DMS153 treated with DMSO at 0.1 percent for 48 hours (cell line): ENCODE results near the gene EFCAB9.
"Not testable (repeated sequence)": the region's sequence is repeated elsewhere in the genome, so short reads cannot be mapped to it uniquely, and the experiment has no call there.

ENCODE experiments used
- DNase-seq: peaks from one replicate; lab custom pipeline; 2025; ENCODE audit not compliant: unreplicated experiment; lab: John Stamatoyannopoulos, UW

EFCAB9 gene

DNA sequence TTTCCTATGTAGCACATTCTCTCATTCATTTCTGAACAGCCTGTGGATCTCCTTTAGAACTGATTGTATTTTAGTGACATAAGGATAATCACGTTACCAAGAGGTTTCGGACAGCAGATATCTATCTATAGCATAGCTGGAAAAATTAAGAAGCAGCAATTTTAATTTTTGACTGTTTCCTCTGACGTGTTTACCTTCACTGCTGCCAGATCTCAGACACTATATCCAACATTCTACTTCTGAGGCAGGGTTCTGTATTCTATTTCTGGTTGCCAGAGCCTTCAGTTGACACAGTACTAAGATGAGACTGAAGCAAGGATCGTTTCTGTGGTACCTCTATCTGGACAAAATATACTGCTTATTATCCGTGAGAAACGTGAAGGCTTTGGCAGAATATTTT lies at the start of gene EFCAB9:
Gene EFCAB9, plus strand, starts transcription at position 301 of the 400 bp plus-strand sequence. Its CDS starts 1 bp downstream, at position 302.
- no peak for DNase-seq

DNA sequence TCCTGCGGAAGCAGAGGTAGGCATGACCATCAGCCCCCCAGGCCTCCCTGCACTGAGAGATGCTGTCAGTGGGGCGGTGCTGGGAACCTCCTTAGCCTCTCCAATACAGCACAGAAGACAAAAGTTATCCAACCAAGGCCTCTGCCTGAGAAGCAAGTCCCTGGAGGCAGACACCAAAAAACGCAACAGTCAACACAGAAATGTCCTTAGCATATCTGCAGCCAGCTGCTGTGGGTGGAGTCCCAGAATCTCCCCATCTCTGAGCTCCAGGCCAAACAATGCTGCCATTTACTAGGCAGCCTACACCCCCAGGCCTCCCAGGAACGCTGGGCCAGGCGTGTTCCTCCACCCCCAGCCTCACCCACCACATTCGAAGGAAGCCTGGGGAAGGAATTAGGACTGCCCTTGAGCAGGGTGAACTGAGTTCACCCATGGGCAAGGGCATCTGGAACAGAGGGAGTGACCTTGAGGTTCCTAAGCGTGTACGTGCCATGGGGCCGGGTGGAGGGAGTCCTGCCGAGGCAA lies 49.6 kb upstream of the EFCAB9 start:
- no peak for DNase-seq

DNA sequence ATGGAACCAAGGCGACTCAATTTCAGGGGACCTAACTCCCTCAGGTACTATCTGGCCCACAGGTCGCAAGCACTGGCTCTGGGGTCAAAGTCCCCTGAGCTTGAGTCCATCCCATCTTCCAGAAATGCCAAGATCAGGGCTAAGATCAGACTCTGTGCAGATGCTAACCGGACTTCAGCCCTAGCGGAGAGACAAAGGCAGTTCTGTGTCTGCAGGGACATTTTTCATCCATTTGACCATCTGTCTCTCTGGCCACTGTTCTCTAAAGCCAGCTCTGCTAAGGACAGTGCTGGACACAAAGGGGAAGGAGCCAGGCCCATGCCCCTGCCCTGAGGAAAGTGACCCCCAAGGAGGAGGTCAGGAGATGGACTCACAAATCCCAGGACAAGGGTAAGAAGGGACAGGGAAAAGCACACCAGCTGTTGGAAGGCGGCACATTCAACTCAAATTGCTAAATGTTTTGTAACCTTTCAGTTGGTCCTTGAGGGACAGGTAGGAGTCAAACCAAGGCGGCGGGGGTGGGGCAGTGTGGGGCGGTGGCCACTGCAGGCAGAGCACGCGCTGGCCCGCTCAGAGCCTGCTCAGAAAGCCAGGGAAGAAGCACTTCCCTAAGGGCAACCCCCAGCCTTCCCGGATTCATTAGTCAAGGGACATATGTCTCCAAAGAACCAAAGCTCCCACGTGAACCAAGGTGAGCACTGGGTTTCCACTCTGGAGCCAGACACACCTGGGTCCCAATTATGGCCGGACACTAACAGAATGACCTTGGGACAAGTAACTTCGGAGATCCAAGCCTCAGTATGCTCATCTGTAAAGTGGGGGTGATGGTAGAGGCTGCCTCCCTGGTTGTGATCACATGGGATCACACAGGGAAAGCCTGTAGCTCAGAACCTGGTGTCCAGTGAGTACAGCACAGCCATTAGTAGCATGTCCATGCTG lies 48.8 kb upstream of the EFCAB9 start:
- DNase-seq, result no peak

DNA sequence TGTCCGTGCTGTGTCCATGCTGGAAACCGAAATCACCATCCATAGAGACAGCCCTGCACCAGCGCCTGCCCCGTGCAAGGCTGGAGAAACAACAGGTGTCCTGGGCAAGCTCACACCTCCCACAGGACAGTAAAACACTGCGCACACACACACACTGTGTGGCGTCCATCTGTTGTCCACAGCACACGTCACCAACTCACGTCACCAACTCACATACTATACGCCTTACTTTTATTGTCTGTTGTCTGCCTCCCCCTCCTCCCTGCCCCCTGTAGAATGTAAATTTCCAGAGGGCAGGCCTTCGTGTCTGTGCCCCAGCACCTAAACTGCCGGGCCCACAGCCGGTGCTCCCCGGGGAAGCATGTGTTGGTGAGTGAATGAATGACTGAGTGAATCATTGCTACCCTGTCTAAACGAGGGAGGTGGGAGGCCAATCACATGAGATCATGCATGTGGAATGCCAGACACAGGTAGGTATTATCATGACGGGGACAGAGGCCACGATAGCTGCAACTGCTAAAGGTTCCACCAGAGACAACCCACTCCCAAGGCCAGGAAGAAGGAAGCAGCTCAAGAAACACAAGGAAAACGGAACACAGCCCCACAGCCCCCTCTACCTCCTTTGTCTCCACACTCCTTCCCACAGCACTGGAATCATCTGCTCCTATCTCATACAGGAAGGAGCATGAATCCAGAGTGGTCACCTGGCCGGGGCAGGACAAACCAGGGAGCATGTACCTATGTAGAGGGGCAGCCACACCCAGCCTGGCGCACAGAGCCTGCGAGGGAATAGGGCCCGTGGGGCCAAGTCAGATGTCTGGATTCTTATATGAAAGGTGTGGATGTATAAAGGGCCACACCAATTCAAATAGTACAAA lies 47.9 kb upstream of the EFCAB9 start:
- DNase-seq, result no peak

DNA sequence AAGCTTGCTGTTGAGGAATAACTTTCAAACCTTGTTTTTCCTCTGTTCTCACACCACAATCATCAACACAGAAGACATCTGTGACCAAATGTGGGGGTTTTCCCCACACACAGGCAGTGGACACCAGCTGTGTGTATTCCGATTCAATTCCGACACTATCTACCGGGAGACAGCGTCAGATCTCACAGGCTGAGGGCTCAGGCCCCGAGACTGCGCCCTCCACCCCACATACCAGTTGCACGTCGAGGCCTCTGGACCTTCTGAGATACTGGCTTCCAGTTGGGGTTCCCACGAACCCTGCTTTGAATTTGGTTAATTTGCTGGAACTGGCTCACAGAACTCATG lies 47.3 kb upstream of the EFCAB9 start:
- DNase-seq, result no peak

DNA sequence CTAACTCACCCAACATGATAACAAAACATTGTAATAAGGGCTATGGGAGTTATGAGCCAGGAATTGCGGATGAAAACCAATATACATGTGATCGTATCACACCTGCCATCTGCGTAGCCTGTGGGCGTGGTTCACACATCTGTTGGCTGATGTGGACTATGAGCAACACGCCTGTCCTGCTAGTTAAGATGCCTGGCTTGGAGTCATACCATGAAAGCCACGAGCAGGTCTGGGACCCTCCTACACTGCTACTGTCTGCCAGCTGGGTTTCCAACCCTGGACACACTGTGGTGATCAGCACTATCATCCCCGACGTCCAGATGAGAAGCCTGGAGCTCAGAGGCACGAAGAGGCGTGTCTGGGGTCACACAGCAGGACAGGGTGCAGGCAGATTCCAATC lies 46.1 kb upstream of the EFCAB9 start:
- no peak for DNase-seq

DNA sequence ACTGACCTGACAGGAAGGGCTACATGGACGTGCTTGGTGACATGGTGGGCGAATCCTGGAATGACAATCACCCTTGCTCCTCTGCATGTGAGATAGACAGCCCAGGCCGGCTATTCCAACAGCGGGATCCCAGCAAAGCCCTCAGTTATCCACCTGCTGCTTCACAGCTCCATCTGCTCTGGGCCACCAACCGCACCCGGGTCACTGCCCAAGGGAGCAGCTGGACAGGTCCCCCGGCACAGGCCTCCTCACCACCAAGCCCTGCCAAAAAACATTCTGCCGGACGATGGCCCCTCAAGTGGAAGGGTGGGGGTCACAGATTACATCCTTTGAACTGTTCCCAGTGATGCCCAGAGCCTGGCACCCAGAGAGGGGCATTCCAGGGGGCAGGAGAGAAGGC lies 45.6 kb upstream of the EFCAB9 start:
- no peak for DNase-seq

DNA sequence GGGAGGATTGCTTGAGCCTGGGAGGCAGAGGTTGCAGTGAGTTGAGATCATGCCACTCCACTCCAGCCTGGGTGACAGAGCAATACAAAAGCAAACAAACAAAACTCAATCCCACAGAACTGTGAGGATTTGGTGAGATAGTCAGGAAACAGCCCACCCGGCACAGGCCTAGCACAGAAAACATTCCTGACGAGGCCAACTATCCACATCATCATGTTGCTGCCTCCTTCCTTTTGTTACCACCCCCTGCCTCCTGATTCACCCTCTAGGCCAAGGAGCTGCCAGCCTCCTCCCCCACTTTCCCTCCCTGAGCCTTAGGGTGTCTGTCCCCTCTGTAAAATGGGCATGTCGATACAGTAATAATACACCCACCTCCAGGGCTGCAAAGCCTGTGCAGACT lies 44.9 kb upstream of the EFCAB9 start:
- DNase-seq, result no peak

DNA sequence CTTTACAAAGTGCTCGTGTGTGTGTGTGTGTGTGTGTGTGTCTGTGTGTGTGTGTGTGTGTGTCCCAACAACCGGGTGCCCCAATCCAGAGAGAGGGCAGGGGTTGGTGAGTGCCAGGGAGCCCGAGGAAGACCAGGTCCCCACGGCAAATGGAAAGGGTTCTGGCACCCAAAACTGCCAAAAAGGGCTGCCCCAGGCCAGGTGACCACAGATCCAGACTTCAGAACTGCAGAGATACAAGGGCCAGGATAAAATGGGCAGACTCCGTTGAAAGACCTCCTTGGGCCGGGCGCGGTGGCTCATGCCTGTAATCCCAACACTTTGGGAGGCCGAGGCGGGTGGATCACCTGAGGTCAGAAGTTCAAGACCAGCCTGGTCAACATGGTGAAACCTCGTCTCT lies 44.5 kb upstream of the EFCAB9 start:
- DNase-seq, result not testable (repeated sequence)

DNA sequence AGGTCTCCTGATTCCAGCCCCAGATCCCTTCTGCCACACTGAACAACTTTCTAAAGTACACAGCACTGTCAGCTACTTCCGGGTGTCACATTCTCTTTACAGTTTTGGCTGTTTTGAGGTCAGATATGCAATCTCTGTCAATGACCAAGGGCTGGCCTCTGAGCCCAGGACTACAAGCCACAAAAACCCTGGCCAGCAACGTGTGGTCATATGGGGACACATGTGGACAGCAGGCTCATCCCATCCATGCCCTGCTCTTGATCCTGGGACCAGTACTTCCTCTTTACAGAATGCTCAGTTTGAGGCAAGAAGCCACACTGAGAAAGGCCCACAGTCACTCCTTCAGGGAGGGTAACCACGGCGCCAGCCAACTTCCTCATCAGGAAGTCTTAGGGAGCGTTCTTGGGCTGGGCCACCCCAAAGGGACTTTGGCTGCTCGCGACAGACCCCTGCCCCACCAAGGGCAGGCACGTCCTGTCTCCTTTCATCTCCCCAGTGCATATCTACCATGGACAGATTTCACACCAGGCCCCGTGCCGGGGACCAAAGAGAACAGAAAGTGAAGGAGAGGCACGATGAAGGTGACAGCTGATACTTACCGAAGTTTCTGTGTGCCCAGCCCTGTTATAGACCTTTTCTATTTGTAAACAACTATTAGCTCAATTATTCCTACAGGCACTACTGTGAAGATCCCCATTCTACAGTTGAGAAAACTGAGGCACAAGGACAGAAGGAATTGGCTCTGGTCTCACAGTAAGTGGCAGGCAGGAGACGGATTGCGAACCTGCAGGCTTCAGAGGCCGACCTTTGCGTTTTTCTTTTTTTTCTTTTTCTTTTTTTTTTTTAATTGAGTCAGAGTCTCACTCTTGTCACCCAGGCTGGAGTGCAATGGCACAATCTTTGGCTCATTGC lies 43.2 kb upstream of the EFCAB9 start:
- no peak for DNase-seq

DNA sequence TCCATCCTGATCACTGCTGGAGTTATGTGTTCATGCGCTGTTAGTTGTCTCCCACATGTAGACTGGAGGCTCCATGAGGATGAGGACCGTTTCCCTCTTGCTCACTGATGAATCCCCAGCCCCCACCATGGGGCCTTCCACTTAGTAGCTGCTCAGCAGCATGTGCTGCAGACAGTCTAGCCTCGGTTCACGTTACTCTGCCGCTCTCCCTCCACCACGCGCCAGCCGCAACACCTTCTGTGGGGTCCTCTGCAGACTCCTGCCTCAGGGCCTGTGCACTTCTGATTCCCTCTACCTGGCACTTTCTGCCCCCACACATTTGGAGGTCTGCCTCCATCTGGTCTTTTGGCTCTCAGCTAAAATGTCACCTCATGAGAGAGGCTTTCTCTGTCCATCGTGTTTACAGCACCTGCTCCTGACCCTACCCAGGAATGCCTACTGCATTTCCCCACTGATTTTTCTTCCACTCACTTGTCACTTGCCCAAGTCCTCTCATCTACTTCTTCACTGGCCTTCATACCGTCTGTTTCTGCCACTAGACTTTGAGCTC lies 42.2 kb upstream of the EFCAB9 start:
- no peak for DNase-seq

DNA sequence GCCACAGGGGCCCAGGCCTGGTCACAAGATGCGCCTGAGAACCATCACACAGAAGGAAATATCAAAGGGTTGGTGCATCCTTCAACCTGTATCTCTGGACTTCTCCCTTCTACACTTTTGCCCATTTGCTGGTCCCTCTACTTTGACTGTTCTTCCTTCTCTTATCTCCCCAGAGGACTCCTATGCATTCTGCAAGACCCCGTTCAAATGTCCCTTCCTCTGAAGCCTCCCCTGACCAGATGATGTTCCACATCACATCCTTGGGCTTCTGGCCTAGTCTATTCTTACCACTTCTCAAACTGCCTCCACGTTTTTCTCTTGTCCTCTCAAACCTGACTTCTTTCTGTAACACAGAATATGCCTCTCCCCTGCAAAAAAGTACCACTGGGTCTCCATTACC lies 40.3 kb upstream of the EFCAB9 start:
- DNase-seq, result no peak

DNA sequence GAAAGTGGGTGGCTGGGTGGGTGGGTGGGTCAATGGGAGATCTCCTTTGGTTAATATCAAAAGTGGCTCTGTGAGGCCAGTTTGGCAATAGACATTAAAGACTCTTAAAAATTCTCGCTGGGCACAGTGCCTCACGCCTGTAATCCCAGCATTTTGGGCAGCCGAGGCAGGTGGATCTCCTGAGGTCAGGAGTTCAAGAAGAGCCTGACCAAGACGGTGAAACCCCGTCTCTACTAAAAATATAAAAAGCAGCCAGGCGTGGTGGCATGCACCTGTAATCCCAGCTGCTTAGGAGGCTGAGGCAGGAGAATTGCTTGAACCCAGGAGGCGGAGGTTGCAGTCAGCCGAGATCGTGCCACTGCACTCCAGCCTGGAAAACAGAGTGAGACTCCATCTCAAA lies 38.9 kb upstream of the EFCAB9 start:
- not testable (repeated sequence) for DNase-seq

DNA sequence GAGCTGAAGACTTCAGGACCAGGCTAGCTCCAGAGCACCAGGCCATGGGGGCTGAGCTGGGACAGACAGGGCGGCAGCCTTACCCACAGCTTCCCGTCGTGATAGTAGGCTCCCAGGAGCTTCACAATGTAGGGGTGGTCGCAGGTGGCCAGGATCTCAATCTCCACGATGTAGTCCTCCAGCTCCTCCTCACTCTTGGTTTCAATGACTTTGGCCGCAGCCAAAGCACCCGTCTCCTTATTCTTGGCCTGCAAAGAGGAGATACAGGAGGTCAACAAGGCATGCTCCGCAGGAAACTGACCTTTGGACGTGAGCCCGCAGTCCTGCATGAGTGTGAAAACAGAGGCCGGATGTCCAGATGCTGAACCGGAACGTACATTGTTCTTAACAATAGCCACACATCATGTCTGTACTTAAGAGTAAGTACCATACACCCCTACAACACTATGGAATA lies 37.4 kb upstream of the EFCAB9 start:
- DNase-seq, result no peak

DNA sequence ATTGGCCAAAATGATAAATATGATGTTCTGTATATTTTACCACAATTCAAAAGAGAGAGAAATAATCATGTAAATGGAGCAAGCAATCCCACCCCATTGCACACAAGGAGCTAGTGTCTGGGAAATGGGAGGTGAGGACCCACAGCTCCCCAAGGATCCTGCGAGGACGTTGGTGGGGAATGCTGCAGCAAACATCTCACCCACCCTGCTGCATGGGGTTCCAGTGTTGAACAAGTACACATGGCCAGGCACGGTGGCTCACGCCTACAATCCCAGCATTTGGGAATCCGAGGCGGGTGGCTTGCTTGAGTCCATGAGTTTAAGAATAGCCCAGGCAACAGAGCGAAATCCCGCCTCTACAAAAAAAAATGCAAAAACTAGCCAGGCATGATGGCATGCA lies 35.0 kb upstream of the EFCAB9 start:
- no peak for DNase-seq

DNA sequence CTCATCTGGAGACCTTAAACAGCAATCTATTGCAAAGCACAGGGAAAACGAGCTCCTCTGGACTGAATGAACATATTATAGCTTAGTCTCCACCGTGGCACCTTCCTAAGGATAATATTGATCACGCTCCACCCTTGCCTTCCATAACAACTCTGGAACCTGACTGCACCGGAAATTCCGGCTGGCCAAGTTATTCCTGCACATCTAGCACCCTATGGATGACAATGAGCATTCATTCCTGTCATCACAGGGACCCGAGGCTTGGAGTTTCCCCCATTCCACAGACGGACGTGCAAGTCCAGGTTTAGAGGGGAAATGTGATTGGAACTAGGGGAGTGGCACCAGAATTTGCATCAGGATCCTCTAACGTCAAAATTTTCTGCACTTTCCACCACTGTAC lies 33.5 kb upstream of the EFCAB9 start:
- DNase-seq, result no peak

DNA sequence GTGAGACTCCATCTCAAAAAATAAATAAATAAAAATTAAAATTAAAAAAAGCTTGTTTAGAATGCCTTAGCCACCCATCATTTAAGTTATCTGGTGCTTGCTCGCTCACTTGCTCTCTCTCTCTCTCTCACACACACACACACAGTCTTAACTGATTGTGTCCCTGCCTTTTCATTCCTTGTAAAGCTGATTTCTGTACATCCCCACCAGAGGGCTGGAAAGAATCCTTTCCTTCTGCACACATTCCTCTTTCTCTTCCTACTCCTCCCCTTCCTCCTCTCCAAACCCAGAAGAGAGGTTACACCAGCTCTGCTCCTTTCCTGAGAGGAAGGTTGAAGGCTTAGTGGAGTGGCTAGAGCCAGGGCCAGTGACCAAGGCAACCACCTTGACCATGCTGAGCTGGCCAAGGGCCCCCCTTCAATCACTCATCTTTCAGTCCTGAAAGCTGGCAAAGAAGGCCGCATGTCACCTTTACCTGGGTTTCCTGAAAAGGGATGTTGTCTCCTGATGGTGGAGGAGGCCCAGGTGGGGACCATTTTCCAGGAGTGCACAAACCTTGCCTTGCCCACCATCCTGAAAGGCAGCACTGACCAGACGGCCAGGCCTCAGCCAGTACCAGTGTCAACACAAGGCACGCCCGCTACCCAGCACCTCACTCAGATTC lies 31.5 kb upstream of the EFCAB9 start:
- no peak for DNase-seq

DNA sequence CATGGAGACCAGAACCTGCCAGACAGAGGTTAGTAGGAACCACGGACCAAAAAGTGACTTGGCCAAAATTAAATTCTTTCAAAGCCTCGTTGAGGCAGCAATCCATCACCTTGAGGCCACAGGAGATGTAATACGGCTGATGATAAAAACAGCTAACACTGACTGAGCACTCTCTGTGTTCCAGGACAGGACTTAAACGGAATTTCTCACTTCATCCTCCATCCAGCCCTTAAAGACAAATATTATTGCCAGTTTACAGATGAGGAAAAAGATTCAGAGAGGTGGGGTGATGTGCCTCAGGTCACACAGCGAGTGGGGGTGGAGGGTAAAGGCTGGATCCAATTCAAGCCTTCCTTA lies 31.0 kb upstream of the EFCAB9 start:
- no peak for DNase-seq

DNA sequence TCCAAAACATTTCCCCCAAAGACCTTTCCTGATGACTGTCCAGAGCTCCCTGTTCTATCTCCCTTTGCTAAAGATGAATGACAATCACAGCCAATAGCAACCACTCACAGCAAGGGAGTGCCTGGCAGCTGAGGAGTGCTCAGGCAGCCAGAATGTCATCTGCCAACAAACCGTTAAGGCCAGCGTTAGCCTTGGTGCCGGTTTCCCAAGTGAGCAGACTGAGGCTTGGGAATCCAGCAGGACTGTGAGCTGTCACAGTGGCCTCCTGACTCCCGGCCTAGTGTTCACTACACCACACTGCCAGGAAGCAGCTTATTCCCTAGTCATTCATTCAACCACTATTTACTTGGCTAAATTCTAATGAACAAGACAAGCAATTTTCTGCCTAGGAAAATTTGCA lies 30.6 kb upstream of the EFCAB9 start:
- no peak for DNase-seq

DNA sequence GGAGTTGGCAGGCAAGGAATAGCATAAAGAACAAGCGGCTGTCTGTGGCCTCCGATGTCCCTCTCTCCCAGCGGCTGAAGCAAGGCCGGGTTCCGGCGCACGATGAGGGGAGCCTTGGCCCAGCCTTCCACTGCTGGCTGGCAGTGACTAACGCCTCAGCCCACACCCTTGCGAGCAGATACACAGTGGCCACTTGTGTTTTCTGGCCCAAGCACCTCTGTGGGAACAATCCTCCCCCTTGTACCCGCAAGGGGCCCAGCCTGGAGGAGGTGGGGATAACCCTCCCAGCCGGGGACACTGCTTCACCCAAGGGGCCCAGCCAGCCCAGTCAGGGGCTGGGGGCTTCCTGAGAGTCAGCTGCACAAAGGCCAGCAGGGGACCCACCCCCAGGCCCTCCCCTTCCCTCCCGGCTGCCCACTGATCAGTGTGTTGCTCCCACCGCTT lies 29.2 kb upstream of the EFCAB9 start:
- DNase-seq, result no peak
